GM12872 (cell line): ENCODE results near the gene PRDX1.

Source experiments
- CTCF ChIP-seq: IDR thresholded peaks from 3 replicates; pipeline ENCODE4 v1.5.1; 2011; ENCODE audit warnings: low read depth, mild to moderate bottlenecking, low read length, moderate library complexity; ENCODE audit not compliant: insufficient read depth

Gene PRDX1

GRCh38 chr1:45512641-45513054, 9.0 kb downstream of the PRDX1 start:
- TF ChIP-seq CTCF, result peak; percentile 81

GRCh38 chr1:45510972-45511527, 10.6 kb downstream of the PRDX1 start:
- TF ChIP-seq CTCF, result no peak

- TF ChIP-seq CTCF, result no peak
Measured at GRCh38 chr1:45510036-45510971, 11.4 kb downstream of the PRDX1 start.

- no peak for TF ChIP-seq CTCF
Measured at GRCh38 chr1:45508295-45509151, 13.2 kb downstream of the PRDX1 start.

- TF ChIP-seq CTCF, result no peak
Measured at GRCh38 chr1:45507893-45508292, 13.8 kb downstream of the PRDX1 start.

GRCh38 chr1:45507195-45507594, 14.5 kb downstream of the PRDX1 start:
- no peak for TF ChIP-seq CTCF
